IPS-11a (cell line): Measurements from ENCODE around the gene CD37.
"Not testable (repeated sequence)": the region's sequence is repeated elsewhere in the genome, so short reads cannot be mapped to it uniquely, and the experiment has no call there.

Experiments used
- H3K4me3 ChIP-seq: one replicate; pipeline ENCODE4 v1.5.1; 2013; ENCODE audit warnings: low read depth, low read length, control low read depth

CD37 gene

DNA sequence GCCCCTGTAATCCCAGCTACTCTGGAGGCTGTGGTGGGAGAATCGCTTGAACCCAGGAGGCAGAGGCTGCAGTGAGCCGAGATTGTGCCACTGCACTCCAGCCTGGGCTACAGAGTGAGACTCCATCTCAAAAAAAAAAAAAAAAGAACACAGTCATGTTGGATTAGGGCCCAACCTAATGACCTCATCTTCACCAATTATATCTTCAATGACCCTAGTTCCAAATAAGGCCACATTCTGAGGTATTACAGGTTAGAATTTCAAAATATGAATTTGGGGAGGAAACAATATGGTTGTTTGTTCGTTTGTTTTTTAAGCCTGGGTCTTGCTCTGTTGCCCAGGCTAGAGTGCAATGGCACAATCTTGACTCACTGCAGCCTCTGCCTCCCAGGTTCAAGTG, 38.0 kb downstream of the CD37 start:
- not testable (repeated sequence) for H3K4me3 ChIP-seq

DNA sequence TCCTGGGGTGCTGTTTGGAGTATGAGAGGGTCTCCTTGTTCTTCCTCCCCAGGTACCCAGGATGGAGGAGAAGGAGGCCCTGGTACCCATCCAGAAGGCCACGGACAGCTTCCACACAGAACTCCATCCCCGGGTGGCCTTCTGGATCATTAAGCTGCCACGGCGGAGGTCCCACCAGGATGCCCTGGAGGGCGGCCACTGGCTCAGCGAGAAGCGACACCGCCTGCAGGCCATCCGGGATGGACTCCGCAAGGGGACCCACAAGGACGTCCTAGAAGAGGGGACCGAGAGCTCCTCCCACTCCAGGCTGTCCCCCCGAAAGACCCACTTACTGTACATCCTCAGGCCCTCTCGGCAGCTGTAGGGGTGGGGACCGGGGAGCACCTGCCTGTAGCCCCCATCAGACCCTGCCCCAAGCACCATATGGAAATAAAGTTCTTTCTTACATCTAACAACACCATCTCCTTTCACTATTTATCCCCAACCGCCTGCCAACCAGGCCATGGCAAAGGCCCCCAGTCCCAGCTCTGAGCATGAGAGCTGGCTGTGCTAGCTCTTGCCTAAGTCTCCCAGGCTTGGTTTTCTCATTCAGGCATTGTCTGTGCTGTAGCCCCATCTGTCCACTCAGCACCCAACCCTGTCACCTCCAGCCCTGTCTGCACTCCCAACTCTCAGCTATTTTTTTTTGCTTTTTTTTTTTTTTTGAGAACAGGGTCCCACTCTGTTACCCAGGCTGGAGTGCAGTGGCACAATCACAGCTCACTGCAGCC, 39.6 kb downstream of the CD37 start:
- no peak overlapping the region for H3K4me3 ChIP-seq

- no peak overlapping the region for H3K4me3 ChIP-seq
Measured at GRCh38 chr19:49378512-49378911, 43.3 kb downstream of the CD37 start.

- H3K4me3 ChIP-seq = no peak overlapping the region
Measured at GRCh38 chr19:49380391-49380790, 45.2 kb downstream of the CD37 start.

GRCh38 chr19:49382639-49383038, 47.4 kb downstream of the CD37 start:
- H3K4me3 ChIP-seq = no peak overlapping the region

GRCh38 chr19:49383599-49383998, 48.4 kb downstream of the CD37 start:
- H3K4me3 ChIP-seq = no peak overlapping the region

GRCh38 chr19:49387936-49388372, 52.7 kb downstream of the CD37 start, which contains the start of gene KASH5:
TSS of gene KASH5 (plus strand) at chr19:49388249. CDS start at chr19:49390884, 2,635 bp downstream.
- no peak within 1 kb of the TSS for H3K4me3 ChIP-seq

DNA sequence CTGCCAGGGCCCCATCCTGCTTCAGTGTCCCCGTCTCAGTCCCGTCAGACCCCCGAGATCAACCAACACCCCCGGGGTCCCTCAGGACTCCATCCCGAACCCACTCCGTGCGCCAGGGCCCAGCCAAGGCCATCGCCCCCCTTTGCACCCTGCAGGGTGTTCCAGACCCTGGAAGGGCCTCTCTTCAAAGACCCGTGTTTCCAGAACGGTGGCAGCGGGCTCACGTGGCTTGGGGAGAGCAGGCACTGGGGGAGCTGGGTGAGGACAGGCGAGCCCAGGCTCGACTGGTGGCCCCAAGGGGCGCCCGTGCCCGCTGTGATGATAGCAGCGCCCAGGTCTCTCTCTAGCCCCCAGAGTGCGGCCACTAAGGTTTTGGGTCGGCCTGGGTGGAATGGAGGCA, 54.2 kb downstream of the CD37 start:
- H3K4me3 ChIP-seq = no peak overlapping the region
